ENCODE measurements around the gene DMBT1. TPM values are rescaled to one million over a fixed set of nuclear protein-coding genes. Genes with fewer than 3 reads are reported as not detected.

Gene DMBT1
- polyA plus RNA-seq, 1 donor (not counting 4 experiments of a cell fraction or from before 2014, with no cell fraction given) = 0.04 TPM

DNA sequence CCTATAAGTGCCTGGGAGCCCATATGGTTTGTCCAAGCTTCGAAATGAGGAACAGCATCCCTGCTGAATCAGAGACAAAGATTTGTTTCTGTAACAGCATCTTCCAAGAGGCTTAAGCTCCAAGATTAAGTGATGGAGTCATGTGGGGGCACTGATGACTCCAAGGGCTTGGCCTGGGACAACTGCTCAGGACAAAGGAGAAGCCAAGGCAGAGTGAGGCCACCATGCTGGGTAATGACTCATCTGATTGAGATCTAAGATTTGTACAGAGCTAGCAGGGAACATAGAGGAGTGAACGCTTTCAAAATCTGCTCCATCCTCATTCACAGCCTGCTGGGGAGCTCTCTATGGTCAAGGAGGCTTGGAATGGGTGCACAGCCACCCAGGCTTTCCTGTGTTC, 89.8 kb downstream of the DMBT1 start:
- TF ChIP-seq, protein P1, sequence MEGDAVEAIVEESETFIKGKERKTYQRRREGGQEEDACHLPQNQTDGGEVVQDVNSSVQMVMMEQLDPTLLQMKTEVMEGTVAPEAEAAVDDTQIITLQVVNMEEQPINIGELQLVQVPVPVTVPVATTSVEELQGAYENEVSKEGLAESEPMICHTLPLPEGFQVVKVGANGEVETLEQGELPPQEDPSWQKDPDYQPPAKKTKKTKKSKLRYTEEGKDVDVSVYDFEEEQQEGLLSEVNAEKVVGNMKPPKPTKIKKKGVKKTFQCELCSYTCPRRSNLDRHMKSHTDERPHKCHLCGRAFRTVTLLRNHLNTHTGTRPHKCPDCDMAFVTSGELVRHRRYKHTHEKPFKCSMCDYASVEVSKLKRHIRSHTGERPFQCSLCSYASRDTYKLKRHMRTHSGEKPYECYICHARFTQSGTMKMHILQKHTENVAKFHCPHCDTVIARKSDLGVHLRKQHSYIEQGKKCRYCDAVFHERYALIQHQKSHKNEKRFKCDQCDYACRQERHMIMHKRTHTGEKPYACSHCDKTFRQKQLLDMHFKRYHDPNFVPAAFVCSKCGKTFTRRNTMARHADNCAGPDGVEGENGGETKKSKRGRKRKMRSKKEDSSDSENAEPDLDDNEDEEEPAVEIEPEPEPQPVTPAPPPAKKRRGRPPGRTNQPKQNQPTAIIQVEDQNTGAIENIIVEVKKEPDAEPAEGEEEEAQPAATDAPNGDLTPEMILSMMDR (optimal IDR thresholded peaks at IDR 0.05 in 1 of 3, IDR thresholded peaks at IDR 0.05 in 1 of 3, conservative IDR thresholded peaks at IDR 0.05 in 1 of 3; ENCODE audit: extremely low read depth in 1 of 3, insufficient read depth in 2 of 3, low read length in 3 of 3) = no peak
- no peak for TF ChIP-seq EZH2 (IDR thresholded peaks at IDR 0.05; ENCODE audit: low read length)
- Histone ChIP-seq H3K4me2 (ENCODE audit: control insufficient read depth, extremely low read depth, insufficient read depth, low read depth, low read length) (no peak overlapping the region), H3K9me1 (ENCODE audit: control insufficient read depth, extremely low read depth, insufficient read depth, low read length) (no peaks in the 10 kb centered on the region), H3K79me2 (ENCODE audit: control insufficient read depth, insufficient read depth, low read length) (no peaks in the 10 kb centered on the region), H2AFZ (ENCODE audit: control insufficient read depth, low read length) (no peak overlapping the region), H4K20me1 (ENCODE audit: control insufficient read depth, extremely low read depth, insufficient read depth, low read length) (no peaks in the 10 kb centered on the region), H3K36me3 (ENCODE audit: control insufficient read depth in 2 of 2, extremely low read depth in 1 of 2, insufficient read depth in 2 of 2, low read length in 2 of 2) (no peaks in the 10 kb centered on the region), H3K4me1 (ENCODE audit: control insufficient read depth, extremely low read depth, insufficient read depth, low read length) (no peaks in the 10 kb centered on the region), H3K27me3 (ENCODE audit: control insufficient read depth, extremely low read depth, insufficient read depth, low read length) (peaks cover 15% of the 10 kb centered on the region), H3K4me3 (ENCODE audit: control insufficient read depth in 2 of 3, extremely low read depth in 1 of 3, insufficient read depth in 2 of 3, low read depth in 1 of 3, low read length in 3 of 3) (no peak overlapping the region), H3K9me3 (ENCODE audit: control insufficient read depth, low read depth, low read length) (no peaks in the 10 kb centered on the region), H3K27ac (ENCODE audit: control insufficient read depth, insufficient read depth, low read length) (no peak overlapping the region), H3K9ac (ENCODE audit: control insufficient read depth, extremely low read depth, insufficient read depth, low read length) (no peak overlapping the region)
- FAIRE-seq = no peak
- DNase-seq (ENCODE audit: low read depth, low spot score) = no peak
- dilution Hi-C loops (cut with MboI; ENCODE audit: extremely low pct_ligation_motif_present, low sequenced_read_pairs) = no loop called here

DNA sequence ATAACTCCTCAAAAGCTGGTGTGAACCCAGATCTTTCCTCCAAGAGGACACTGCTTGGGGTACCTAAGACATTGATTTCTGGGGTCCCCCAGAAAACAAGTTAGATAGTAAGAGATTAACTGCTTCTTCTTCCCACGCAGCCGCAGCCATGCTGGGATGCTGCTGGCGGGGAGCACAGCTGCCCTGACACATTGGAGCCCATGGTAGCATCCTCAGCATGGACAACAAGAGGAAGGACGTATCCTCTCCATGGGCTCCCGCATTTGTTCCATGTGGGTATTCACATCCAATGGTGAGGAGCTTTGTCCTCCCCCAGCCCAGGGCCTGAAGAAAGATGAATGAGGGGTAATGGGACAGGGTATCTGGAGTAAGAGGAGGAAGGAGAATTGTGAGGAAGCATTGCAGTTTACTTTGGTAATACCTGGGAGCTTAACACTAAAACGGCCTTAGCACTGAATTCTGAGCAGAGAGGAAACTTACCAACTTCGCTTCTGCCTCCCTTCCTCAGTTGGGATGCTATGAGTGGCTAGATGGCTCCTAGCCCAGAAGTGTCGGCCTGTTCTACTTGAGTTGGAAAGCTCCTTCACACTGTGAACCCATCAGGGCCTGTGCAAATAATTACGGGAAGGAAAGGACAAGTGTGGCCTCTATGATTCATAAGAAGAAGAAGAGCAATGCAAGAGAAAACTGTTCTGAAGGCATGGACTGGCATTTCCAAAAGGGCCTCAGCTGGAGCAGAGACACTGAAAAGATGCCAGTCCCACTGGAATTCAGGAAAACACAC, 95.2 kb downstream of the DMBT1 start:
- Histone ChIP-seq H3K9me1 (ENCODE audit: control insufficient read depth, extremely low read depth, insufficient read depth, low read length) (no peaks in the 10 kb centered on the region), H4K20me1 (ENCODE audit: control insufficient read depth, extremely low read depth, insufficient read depth, low read length) (no peaks in the 10 kb centered on the region), H3K9me3 (ENCODE audit: control insufficient read depth, low read depth, low read length) (no peaks in the 10 kb centered on the region), H3K27me3 (ENCODE audit: control insufficient read depth, extremely low read depth, insufficient read depth, low read length) (peaks cover 25% of the 10 kb centered on the region), H2AFZ (ENCODE audit: control insufficient read depth, low read length) (no peak overlapping the region), H3K79me2 (ENCODE audit: control insufficient read depth, insufficient read depth, low read length) (no peaks in the 10 kb centered on the region), H3K27ac (ENCODE audit: control insufficient read depth, insufficient read depth, low read length) (no peak overlapping the region), H3K36me3 (ENCODE audit: control insufficient read depth in 2 of 2, extremely low read depth in 1 of 2, insufficient read depth in 2 of 2, low read length in 2 of 2) (no peaks in the 10 kb centered on the region), H3K4me2 (ENCODE audit: control insufficient read depth, extremely low read depth, insufficient read depth, low read depth, low read length) (no peak overlapping the region), H3K4me1 (ENCODE audit: control insufficient read depth, extremely low read depth, insufficient read depth, low read length) (no peaks in the 10 kb centered on the region), H3K4me3 (ENCODE audit: control insufficient read depth in 2 of 3, extremely low read depth in 1 of 3, insufficient read depth in 2 of 3, low read depth in 1 of 3, low read length in 3 of 3) (no peak overlapping the region), H3K9ac (ENCODE audit: control insufficient read depth, extremely low read depth, insufficient read depth, low read length) (no peak overlapping the region)
- no peak for TF ChIP-seq EZH2 (IDR thresholded peaks at IDR 0.05; ENCODE audit: low read length)
- TF ChIP-seq, protein P1 (optimal IDR thresholded peaks at IDR 0.05 in 1 of 3, IDR thresholded peaks at IDR 0.05 in 1 of 3, conservative IDR thresholded peaks at IDR 0.05 in 1 of 3; ENCODE audit: extremely low read depth in 1 of 3, insufficient read depth in 2 of 3, low read length in 3 of 3) = no peak
- DNase-seq (ENCODE audit: low read depth, low spot score) (no peak), FAIRE-seq (no peak)
- dilution Hi-C loops (cut with MboI; ENCODE audit: extremely low pct_ligation_motif_present, low sequenced_read_pairs) = no loop called here

Data from keratinocyte (primary cell).